HAP-1 (cell line): ENCODE data around the gene ZNF622.

Experiments used
- DNase-seq, 2 experiments: peaks; one replicate each; pipeline ENCODE4 v3.0.0-alpha.2; 2016 to 2020; ENCODE audit warnings: low spot score in 2 of 2
- H3K27me3 ChIP-seq: fragments of 250-450 bp; sonication (Bioruptor Pico); 2 replicates; pipeline ENCODE4 v1.5.1; 2020; ENCODE audit warnings: low read depth, mild to moderate bottlenecking, moderate library complexity
- H3K36me3 ChIP-seq: fragments of 250-450 bp; sonication (Bioruptor Pico); replicated peaks from 2 replicates; pipeline ENCODE4 v1.5.1; 2020; ENCODE audit warnings: mild to moderate bottlenecking
- H3K4me1 ChIP-seq: fragments of 250-450 bp; sonication (Bioruptor Pico); 2 replicates; pipeline ENCODE4 v1.5.1; 2020; ENCODE audit warnings: mild to moderate bottlenecking
- H3K4me3 ChIP-seq: fragments of 250-450 bp; sonication (Bioruptor Pico); 2 replicates; pipeline ENCODE4 v1.5.1; 2020; ENCODE audit warnings: mild to moderate bottlenecking, moderate library complexity
- H3K9me3 ChIP-seq: fragments of 250-450 bp; sonication (Bioruptor Pico); 2 replicates; pipeline ENCODE4 v1.5.1; 2020; ENCODE audit warnings: mild to moderate bottlenecking, moderate library complexity
- in situ Hi-C: fragments of 300-500 bp; cut with MboI; formaldehyde crosslinking; loops from 3 replicates; pipeline ENCODE4 v1.14.3; 2020; ENCODE audit warnings: low sequenced_read_pairs, inconsistent platforms, mixed read lengths

ZNF622 gene

DNA sequence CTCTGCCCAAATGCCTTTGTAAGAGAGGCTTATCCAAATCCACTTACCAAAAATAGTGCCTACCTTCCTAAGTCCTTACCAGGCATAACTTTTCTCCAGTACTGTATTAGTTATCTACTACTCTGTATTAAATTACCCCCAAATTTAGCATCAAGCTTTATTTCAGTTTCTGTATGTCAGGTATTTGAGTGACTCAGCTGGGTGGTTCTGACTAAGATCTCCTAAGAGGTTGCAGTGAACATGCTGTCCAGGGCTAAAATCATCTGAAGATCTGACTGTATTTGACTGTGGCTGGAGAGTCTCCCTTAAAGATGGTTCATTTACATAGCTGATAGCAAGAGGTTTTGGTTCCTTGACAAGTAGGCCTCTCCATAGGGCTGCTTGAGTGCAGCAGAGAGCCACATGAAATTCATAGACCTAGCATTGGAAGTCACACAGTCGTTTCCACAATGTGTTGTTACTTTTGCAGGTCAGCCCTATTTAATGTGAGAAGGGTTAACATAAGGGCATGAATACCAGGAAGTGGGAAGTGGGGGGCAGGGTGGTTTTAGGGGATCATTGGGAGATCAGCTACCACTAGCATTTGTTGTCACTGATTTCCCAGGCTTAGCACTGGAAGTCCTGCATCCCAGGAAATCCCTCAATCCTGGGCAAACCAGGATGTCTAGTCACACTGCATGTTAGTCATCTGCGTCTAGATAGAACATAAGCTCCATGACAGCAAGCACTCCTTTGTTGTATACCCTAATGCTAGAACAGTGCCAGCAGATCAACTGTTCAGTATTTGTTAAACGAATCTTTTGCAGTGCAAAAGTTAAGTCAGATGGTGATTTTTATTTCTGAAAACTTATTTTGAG, 2.0 kb upstream of the ZNF622 start:
- H3K4me3 ChIP-seq: no peak overlapping the region

DNA sequence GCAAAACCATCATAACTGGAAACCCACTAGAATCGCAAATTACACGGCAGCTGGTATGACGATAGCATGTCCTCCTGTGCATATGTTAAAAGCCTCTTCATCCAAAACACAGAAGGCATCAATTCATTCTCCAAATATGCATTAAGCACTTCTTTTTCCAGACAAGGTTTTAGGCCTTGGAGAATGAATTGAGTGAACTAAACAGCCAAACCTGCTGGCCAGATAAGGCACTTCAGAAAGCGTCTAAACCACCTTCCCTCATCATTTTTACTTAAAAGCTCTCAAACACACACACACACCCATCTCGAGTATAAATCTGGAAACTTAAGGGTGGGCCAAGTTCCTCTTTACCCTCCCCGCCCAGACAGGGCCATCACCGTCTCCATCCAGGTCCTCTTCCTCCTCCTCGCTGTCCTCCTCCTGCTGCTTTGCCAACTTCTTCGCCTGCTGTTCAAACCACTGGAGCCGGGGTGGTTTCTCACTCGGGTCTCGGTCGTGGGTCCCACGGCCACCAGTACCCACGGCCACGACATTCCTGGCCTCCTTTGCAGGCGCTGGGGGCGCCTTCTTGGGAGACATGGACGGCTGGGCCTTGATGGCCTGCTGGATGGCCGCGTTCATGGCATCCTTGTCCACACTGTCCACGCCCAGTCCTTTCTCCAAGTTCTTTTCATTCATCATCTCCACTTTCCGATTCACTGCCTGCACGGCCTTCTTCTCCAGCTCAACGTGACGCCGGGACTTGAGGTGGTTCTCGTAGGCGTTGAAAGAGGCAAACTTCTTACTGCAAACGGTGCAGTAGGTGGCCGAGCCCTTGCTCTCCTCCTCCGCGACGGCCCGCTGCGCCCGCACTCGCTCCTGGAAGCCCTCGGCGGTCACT, 696 bp downstream of the ZNF622 start:
- in situ Hi-C loops: loop anchor here (25.0 kb wide), 1 partner anchor 747 kb away; the partner anchor contains the start of gene BASP1
- peak in 1 of 2 experiments; percentile 15 for DNase-seq
- Histone ChIP-seq H3K9me3 (no peaks in the 10 kb centered on the region), H3K4me3 (peak overlapping the region; percentile 96), H3K4me1 (peaks cover 9% of the 10 kb centered on the region), H3K27me3 (no peaks in the 10 kb centered on the region), H3K36me3 (peaks cover 38% of the 10 kb centered on the region)

More for the DNA sequence above, 2.0 kb upstream of the ZNF622 start:
- in situ Hi-C loops: loop anchor here (25.0 kb wide), 1 partner anchor 745 kb away; the partner anchor contains the start of gene BASP1
- Histone ChIP-seq H3K27me3 (no peaks in the 10 kb centered on the region), H3K4me1 (peaks cover 9% of the 10 kb centered on the region), H3K9me3 (no peaks in the 10 kb centered on the region), H3K36me3 (peaks cover 14% of the 10 kb centered on the region)
- no peak for DNase-seq

DNA sequence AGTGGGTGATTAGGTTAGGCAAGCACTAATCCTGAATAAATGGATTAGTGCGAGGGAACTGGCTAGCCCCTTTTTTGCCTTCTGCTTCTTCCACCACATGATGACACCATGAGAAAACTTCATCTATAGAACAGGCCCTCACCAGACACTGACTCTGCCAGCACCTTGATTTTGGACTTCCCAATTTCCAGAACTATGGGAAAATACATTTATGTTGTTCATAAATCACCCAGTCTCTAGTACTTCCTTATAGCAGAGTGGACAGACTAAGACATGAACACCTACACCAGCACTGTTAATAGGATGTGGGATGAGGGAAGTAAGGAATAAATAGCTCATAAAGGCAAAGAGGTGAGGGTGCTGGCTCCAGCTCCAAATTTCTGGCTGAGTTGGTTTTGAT, 1.4 kb downstream of the ZNF622 start:
- H3K4me3 ChIP-seq: peak overlapping the region; percentile 96
- in situ Hi-C loops: loop anchor here (25.0 kb wide), 1 partner anchor 748 kb away; the partner anchor contains the start of gene BASP1
- H3K36me3 ChIP-seq: peaks cover 45% of the 10 kb centered on the region
- no peak for DNase-seq
- H3K27me3 ChIP-seq: no peaks in the 10 kb centered on the region
- H3K9me3 ChIP-seq: no peaks in the 10 kb centered on the region
- H3K4me1 ChIP-seq: peaks cover 9% of the 10 kb centered on the region

DNA sequence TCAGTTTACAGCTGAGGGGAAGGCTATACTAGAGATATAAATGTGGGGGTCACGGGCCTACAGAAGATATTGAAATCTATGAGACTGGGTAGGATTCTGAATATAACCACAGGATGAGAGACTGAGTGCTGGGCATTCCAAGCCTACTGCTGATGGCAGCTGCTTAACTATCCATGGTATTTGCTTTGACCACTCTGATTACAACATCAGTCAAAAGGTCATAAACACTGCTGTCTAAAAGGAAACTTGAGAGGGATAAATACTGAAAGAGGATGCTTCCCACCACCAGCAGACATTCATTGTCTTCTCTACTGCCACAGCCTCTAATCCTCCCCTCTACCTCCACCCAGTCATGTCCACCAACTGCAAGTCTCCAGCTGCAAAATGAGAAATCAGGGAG, 3.8 kb downstream of the ZNF622 start:
- no peaks in the 10 kb centered on the region for H3K9me3 ChIP-seq
- in situ Hi-C loops: loop anchor here (25.0 kb wide), 1 partner anchor 751 kb away; the partner anchor contains the start of gene BASP1
- no peak for DNase-seq
- H3K27me3 ChIP-seq: no peaks in the 10 kb centered on the region
- no peak overlapping the region for H3K4me3 ChIP-seq
- peaks cover 66% of the 10 kb centered on the region for H3K36me3 ChIP-seq
- H3K4me1 ChIP-seq: peaks cover 9% of the 10 kb centered on the region

DNA sequence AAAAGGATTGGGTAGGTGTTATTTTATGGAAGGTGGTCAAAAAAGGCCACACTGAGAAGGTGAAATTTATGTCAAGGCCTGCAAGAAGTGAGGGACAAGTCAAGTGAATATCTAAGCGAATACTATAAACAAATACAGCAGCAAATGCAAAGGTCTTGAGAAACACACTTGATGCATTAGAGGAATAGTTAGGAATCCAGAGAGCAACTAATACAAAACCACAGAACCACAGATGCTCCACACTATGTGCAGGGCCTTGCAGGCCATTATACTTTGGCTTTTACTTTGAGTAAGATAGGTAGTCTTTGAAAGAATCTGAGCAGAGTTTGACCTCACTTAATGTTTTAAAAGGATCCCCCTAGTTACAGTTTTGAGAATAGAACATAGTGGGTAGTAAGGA, 4.6 kb downstream of the ZNF622 start:
- Histone ChIP-seq H3K27me3 (no peaks in the 10 kb centered on the region), H3K9me3 (no peaks in the 10 kb centered on the region), H3K36me3 (peaks cover 73% of the 10 kb centered on the region), H3K4me3 (no peak overlapping the region), H3K4me1 (peaks cover 7% of the 10 kb centered on the region)
- in situ Hi-C loops: loop anchor here (25.0 kb wide), 1 partner anchor 751 kb away; the partner anchor contains the start of gene BASP1
- DNase-seq: no peak

DNA sequence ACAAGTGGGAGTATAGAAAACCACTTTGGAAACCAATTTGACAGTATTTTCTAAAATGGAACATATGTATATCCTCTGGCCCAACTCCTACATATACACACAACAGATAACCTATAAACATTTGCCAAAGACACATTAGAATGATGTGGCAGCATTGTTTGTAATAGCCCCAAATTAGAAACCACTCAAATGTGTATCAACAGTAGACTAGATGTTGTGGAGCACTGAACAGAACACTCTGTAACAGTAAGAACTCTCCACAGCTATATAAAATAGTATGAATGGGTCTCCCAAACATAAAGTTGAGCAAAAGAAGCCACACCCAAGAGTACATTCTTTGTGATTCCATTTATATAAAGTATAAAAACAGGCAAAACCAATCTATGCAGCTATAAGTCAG, 6.1 kb downstream of the ZNF622 start:
- Histone ChIP-seq H3K36me3 (peaks cover 85% of the 10 kb centered on the region), H3K4me3 (no peak overlapping the region), H3K9me3 (no peaks in the 10 kb centered on the region), H3K4me1 (peaks cover 7% of the 10 kb centered on the region), H3K27me3 (no peaks in the 10 kb centered on the region)
- no peak for DNase-seq
- in situ Hi-C loops: loop anchor here (10.0 to 25.0 kb wide), 2 partner anchors 295 to 753 kb away; partner anchors contain the start of gene BASP1

DNA sequence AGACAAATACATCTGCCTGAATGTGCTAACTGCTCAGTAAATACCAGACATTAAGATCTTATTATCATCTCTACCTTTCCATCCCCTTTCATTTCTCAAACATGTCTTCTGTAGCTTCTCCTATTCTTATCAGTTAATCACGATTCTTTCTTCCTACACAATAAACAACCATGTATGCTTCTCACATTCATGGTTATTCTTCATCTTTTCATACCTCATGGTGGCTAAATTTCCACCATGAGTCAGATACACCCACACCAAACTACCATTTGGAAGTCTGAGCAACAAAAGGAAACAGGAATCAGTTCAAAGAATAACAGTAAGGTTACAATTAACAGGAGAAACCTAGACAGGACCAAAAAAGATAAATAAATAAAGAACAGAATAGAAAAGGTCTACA, 7.7 kb downstream of the ZNF622 start:
- Histone ChIP-seq H3K4me1 (no peaks in the 10 kb centered on the region), H3K27me3 (no peaks in the 10 kb centered on the region), H3K4me3 (no peak overlapping the region), H3K36me3 (peaks cover 80% of the 10 kb centered on the region), H3K9me3 (no peaks in the 10 kb centered on the region)
- in situ Hi-C loops: loop anchor here (10.0 to 25.0 kb wide), 2 partner anchors 293 to 754 kb away; partner anchors contain the start of gene BASP1
- DNase-seq: no peak

DNA sequence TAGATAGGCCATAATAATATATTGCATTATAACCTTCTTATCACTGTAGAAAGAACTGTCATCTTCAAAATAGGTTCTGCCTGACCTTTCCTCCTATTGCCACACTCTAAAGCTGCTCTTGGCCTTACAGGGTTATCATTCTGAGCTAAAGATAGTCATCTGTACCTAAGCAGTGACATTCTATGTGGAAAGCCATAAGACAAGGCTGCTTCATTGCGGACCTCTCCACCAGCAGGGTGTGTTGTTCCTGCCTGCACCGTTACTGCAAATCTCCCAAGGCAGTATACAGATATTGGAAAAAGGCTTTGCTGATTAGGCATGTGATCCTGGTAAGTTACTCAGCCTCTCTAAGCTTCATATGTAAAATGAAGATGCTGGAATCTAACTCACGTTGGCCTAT, 8.1 kb downstream of the ZNF622 start:
- Histone ChIP-seq H3K27me3 (no peaks in the 10 kb centered on the region), H3K36me3 (peaks cover 80% of the 10 kb centered on the region), H3K9me3 (no peaks in the 10 kb centered on the region), H3K4me1 (no peaks in the 10 kb centered on the region), H3K4me3 (no peak overlapping the region)
- in situ Hi-C loops: loop anchor here (10.0 to 25.0 kb wide), 2 partner anchors 293 to 755 kb away; partner anchors contain the start of gene BASP1
- DNase-seq: no peak

DNA sequence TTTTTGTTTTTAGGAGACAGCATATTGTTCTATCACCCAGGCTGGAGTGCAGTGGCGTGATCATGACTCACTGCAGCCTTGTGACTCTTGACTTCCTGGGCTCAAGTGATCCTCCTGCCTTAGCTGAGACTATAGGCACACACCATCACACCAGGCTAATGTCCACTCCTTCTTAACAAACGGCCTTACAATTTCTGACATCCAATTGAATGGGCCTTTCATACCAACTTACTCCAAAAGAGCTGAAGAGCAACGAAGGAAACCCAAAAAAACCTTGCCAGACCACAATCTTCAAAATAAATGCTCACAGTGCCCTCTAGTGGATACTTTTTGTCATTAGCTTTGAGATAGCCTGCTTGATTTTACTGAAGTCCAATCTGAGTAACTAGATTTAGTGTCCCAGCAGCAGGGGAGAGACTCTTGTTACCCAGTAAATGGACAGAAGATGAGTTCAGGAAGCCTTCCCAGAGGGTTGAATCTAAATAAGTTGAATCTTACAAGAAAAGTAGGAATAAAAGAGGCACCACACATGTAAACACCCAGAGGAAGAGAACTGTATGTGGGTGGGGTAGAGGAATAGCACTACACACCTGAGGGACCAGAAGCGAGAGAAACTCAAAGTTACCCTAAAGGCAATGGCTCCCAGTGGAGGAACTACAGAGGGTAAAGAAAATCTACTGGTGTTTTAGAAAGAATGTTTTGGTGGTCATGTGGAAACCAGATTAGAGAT, 9.3 kb downstream of the ZNF622 start:
- Histone ChIP-seq H3K36me3 (peaks cover 80% of the 10 kb centered on the region), H3K4me3 (no peak overlapping the region), H3K9me3 (no peaks in the 10 kb centered on the region), H3K27me3 (no peaks in the 10 kb centered on the region), H3K4me1 (no peaks in the 10 kb centered on the region)
- peak; percentile 30 to 45 for DNase-seq
- in situ Hi-C loops: loop anchor here (10.0 to 25.0 kb wide), 2 partner anchors 291 to 756 kb away; partner anchors contain the start of gene BASP1

DNA sequence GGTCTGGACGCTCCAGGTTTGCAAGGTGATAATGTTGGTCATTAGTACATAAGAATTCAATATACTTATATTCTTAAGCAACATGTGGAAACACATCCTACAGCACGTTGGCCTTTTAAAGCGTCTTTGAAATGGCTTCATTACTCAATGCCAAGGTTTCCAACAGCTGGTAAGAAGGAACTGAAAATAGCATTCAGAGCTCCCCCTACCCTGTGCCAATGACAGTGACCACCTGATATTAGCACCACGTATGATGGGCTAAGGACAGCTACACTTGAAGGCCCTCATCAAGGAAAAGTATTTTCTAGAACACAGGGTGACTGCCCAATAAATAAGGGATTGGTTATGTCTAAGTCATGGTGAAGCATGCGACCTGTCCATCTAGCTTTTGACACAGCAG, 9.9 kb downstream of the ZNF622 start:
- in situ Hi-C loops: loop anchor here (10.0 to 25.0 kb wide), 2 partner anchors 291 to 757 kb away; partner anchors contain the start of gene BASP1
- Histone ChIP-seq H3K4me1 (no peaks in the 10 kb centered on the region), H3K27me3 (no peaks in the 10 kb centered on the region), H3K4me3 (no peak overlapping the region), H3K9me3 (no peaks in the 10 kb centered on the region), H3K36me3 (peaks cover 80% of the 10 kb centered on the region)
- no peak for DNase-seq

DNA sequence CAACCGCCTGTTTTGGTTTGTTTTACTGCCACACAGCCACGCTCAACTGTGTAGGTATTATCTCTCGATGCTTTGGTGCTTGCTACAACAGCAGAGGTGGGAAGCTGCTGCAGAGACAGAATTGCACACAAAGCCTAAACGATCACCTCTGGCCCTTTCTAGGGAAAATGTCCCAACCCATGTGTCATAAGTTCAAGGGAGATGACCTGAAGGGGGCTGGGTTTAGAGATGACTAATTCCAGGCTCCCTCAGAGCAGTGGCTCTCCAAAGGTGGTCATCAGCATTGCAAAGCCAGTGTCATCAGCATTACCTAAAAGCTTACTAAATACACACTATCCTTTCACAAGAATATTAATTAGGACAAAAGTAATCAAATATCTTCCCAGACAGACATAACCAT, 10.9 kb downstream of the ZNF622 start:
- Histone ChIP-seq H3K9me3 (no peaks in the 10 kb centered on the region), H3K4me1 (no peaks in the 10 kb centered on the region), H3K36me3 (peaks cover 82% of the 10 kb centered on the region), H3K27me3 (no peaks in the 10 kb centered on the region), H3K4me3 (no peak overlapping the region)
- in situ Hi-C loops: loop anchor here (10.0 to 25.0 kb wide), 2 partner anchors 290 to 758 kb away; partner anchors contain the start of gene BASP1
- no peak for DNase-seq

DNA sequence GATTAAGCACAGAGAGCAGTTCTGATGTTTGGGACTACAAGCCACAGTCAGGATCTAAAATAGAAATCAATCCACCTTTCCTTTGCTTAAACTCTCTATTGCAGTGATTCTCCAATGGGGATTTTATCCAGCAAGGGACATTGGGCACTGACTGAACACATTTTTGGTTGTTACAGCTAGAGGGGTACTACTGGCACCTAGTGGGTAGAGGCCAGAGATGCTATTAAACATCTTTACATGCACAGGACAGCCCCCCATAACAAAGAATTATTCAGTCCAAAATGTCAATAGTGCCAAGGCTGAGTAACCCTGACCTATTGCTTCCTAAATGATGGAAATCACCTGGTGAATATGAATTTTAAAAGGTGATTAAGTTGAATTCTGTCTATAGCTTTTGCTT, 12.0 kb downstream of the ZNF622 start:
- in situ Hi-C loops: loop anchor here (10.0 to 25.0 kb wide), 2 partner anchors 289 to 759 kb away; partner anchors contain the start of gene BASP1
- DNase-seq: no peak

More for the DNA sequence above, 12.0 kb downstream of the ZNF622 start:
- Histone ChIP-seq H3K4me3 (no peak overlapping the region), H3K36me3 (peaks cover 75% of the 10 kb centered on the region), H3K4me1 (no peaks in the 10 kb centered on the region), H3K27me3 (no peaks in the 10 kb centered on the region), H3K9me3 (no peaks in the 10 kb centered on the region)
